Activated CD4-positive, alpha-beta T cell treated with anti-CD3 and anti-CD28 coated beads, Interleukin-2, amount 50 U/mL, for 1 hour (primary cell): ENCODE measurements around the gene NOC4L.

ENCODE experiments used
- DNase-seq: peaks from one replicate; pipeline ENCODE4 v3.0.0-alpha.2; 2020

NOC4L gene

DNA sequence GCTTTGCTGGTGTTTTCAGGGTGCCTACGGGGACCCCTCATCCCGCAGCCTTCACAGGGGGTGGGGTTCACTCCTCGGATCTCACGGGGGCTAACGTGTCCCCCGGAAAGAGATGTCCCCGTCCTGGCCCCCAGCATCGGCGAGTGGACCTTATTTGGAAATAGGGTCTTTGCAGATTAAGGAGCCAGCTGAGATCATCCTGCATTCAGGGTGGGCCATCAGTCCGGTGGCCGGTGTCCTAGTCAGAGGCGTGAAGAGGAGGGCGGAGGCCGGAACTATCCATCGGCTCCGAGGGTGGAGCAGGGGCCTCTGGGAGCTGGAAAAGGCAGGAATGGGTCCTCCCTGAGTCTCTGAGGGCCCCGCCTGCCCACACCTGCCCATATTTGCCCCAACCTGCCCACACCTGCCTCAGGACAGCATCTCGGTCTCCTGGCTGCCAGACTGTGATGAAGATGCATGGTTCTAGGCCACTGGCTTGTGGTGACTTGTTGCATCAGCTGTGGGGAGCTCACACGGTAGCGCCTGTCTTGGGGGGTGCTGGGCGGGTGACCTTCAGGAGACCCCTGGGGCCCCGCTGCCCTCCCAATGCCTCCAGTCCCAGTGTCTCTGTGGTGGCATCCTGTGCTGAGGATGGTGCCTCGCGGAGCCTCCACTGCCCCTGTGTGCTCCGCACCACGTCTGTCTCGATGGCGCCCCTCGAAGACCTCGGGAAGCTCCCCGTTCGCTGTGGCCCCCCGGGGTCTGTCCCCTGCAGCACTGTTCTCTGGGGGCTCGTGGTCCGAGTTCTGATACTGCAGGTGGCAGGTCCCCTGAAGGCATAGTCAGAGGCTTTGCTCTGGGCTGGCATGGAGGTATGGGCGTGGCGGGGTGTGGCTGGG, 14.7 kb downstream of the NOC4L start:
- no peak for DNase-seq

DNA sequence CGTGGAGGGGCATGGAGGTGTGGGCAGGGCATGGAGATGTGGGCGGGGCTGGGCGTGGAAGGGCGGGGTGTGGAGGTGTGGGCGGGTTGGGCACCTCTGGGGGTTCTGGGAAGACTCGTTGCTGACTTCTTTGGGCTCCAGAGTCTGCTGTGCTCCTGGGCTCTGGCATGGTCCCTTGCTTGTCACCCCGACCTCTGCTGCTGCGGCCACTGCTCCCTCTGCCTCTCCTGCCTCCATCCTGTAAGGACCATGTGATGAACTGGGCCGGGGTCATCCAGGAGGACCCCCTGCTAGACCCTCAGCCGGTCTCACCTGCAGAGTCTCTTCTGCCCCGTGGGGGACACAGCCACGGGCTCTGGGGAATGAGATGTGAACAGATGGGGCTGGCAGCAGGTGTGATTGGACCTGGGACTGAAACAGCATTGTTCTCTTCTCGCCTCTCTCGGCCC, 15.3 kb downstream of the NOC4L start:
- no peak for DNase-seq

DNA sequence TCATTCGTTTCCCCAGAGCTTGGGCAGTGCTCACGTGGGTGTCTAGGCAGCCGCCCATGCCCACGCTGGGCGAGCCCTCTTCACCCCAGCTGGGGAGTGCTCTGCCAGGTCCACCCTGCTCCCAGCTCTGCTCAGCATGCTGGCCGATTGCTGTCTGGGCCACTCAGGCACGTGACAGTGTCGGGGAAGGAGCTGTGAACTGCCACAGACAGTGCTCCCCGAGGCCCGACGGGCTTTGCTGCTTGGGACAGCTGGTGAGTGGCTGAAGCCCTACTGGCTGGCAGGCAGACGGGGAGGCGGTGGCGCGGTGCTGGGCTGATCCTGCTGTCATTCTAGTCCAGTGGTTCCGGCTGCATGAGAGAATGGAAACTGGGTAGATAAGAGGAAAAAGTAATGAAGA, 15.8 kb downstream of the NOC4L start:
- DNase-seq, result no peak

DNA sequence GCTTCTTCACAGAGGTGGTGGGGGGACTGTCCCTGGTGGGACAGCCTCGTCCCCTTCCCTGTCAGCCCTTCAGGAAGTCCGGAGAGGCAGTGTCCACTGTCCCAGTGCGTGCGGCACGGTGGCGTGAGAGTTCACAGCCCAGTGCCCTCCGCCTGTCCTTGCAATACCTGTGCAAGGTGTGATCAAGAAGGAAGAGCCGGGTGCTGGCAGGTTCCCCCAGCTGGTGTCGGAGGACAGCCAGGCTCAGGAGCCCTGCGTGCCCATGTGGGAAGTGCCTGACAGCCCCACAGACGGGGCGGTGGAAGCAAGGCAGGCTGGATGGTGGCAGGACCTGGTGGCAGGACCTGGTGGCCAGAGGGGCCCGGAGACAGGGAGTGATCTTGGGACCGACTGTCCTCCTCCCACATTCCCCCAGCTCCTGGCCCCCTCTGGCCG, 16.4 kb downstream of the NOC4L start:
- no peak for DNase-seq

DNA sequence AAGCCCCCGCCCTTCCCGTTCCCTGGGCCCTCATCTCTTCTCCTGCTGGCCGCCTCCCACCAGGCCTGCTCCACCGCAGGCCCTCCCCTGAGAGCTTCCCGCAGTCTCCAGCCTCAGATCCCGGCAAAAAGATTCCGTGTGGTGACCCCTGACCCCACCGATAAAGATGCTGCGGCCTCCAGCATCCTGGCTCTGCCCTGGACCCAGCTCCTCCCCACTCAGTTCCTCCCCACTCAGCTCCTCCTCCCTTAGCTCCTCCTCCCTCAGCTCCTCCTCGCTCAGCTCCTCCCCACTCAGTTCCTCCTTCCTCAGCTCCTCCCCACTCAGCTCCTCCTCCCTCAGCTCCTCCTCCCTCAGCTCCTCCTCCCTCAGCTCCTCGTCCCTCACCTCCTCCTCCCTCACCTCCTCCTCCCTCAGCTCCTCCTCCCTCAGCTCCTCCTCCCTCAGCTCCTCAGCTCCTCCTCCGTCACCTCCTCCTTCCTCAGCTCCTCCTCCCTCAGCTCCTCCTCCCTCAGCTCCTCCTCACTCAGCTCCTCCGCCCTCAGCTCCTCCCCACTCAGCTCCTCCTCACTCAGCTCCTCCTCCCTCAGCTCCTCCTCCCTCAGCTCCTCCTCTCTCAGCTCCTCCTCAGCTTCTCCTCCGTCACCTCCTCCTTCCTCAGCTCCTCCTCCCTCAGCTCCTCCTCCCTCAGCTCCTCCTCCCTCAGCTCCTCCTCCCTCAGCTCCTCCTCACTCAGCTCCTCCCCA, 17.0 kb downstream of the NOC4L start:
- no peak for DNase-seq

DNA sequence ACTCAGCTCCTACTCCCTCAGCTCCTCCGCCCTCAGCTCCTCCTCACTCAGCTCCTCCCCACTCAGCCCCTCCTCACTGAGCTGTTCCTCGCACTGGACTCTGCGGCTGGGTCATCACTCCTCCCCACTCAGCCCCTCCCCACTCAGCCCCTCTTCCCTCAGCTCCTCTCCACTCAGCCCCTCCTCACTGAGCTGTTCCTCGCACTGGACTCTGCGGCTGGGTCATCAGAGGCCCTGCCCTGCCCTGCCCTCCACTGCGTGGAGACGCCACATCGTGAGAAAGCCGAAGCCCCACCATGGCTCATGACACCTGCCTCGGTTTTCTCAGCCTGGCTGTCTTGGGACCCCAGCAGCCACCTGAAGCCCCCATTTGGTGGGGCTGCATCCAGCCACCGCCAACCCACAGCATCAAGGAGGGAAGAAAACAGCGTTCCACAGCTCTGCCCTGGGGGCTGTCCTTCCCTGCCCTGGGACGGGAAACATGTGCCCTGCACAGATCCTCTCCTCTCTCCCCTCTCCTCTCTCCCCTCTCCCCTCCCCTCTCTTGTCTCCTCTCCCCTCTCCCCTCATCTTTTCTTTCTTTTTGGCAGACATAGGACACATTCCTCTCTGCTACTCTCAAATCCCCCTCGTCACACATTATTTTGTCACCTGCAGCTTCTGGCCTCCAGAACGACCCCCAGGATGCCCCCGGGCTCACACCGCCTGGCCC, 17.7 kb downstream of the NOC4L start:
- no peak for DNase-seq

DNA sequence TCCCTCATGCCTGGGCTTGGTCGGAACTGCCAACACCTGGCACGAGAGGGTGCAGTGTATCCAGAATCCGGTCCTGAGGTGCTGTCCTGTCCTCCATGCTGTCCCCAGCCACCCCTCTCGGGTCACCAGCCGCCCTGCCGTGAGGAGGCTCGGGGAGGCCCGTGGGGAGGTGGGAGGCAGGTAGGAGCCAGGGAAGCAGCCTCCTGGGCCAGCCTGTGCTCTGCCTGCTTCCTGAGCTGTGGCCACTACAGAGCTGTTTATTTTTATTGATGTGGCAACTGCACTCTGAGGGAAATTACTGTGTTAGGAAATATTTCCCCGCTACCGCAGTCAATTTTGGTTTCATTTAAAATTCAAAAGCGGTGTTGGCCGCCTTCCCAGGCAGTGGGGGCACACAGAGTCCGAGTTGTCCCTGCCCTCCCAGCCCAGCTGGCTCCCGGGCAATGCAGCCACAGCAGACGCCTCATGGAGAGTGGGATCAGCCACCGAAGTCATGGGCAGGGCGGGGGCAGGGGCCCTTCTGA, 18.3 kb downstream of the NOC4L start:
- DNase-seq, result no peak

DNA sequence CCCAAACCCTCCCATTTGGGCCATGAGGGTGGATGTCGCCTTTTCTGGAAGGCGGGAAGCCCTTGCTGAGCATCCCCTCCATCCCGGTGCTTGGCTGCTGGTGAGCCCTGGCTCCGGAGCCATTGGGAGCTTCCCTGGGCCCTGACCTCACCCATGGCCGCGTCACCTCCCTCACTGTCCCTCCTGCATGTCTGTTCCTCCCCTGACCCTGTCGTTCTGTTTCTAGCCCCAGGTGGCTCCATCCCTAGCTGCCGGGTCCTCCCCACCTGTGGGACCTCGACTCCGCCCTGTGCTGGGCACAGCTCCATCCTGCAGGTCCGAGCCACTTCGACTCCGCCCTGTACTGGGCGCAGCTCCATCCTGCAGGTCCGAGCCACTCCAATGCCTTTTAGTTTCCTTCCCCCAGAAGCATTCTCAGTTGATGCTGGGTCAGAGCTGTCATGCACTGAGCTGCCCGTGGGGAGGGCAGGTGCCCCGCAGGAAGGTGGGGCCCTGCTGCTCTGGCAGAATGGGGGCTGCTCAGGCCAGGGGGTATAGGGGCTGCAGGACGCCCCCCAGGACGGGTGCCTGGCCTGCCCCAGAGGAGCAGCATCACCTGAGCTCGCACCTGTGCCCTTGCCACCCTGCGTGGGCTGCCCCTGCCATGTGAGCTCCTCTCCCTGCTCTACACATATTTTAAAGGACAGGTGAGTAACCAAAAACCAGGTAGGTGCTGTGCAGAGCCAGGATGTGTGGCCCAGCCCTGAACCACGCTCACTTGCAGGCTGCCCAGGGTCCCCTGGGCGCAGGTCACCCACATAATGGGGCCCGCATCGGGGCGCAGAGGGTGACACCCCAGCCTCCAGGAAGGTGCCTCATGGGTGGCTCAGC, 19.0 kb downstream of the NOC4L start:
- DNase-seq, result no peak

DNA sequence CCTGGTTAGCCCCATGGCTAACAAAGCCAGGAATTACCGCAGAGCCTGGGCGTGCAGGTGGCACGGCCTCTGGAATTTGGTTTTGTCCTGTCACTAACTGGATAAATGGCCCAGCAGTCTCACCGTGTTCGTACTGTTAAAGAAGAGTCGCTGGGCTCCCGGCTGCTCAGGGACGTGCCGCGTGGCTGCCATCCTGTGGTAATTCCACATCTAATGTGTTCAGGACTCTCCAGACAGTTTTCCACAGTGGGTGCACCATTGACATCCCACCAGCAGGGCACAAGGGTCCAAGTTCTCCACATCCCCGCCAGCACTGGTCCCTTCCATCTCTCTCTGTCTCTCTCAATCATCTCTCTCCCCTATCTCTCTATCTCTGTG, 19.6 kb downstream of the NOC4L start:
- DNase-seq, result no peak

DNA sequence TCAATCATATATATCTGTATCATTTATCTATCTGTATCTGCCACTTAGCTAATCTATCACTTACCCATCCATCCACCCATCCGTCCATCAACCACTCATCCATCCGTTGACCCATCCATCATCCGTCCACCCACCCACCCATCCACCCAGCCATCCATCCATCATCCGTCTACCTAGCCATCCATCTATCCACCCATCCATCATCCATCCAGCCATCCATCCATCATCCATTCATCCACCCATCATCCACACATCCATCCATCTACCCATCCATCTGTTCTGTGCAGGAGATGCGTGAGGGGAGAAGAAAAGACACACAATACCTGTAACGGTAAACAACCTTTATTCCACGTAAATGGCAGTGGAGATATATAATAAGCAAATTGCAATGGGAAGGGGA, 20.2 kb downstream of the NOC4L start:
- no peak for DNase-seq

DNA sequence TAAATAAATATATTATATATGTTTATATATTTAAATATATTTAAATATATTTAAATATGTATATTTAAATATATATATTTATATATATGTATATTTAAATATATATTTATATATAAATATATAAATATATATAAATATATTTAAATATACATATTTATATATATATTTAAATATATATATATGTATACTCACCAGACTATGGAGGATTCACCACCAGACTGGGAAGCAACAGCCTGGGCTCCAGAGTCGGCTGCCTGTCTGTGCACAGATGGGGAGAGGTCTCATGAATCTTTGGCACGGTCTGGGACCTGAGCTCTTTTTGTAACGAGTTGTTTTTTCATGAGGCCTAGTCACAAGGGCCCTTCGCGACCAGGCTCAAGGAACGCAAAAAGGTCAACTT, 21.3 kb downstream of the NOC4L start:
- no peak for DNase-seq

DNA sequence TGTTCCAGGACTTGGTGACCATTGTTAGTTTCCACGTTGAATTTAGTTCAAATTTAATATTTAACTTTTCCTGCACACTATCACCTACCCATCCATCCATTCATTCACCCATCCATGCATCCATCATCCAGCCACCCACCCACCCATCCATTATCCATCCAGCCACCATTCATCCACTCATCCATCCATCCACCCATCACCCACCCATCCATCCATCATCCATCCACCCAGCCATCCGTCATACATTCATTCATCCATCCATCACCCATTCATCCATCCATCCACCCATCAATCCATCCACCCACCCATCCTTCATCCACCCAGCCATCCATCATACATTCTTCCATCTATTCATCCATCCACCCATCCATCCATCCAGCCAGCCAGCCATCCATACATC, 21.8 kb downstream of the NOC4L start:
- no peak for DNase-seq

DNA sequence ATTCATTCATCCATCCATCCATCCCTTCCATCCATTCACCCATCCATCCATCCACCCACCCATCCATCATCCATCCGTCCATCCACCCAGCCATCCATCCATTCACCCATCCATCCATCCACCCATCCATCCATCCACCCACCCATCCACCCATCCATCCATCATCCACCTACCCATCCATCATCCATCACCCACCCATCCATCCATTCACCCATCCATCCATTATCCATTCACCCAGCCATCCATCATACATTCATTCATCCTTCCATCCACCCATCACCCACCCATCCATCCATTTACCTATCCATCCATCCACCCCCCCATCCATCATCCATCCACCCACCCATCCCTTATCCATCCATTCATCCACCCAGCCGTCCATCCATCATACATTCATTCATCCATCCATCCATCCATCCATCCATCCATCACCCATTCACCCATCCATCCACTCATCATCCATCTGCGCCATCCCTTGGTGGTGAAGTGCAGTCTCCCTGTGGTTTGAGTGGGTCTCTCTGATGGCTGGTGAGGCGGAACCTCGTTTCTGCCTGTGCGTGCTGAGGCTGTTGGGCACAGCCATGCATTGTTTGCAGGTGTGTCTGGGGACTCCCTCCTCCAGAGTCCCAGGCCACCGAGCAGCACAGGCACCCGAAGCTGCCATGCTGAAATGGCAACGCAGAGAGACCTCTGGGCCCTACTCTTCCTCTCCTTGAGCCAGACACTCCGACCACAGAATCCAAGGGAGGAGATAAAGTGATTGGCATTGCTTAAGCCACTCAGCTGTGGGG, 22.7 kb downstream of the NOC4L start:
- no peak for DNase-seq

DNA sequence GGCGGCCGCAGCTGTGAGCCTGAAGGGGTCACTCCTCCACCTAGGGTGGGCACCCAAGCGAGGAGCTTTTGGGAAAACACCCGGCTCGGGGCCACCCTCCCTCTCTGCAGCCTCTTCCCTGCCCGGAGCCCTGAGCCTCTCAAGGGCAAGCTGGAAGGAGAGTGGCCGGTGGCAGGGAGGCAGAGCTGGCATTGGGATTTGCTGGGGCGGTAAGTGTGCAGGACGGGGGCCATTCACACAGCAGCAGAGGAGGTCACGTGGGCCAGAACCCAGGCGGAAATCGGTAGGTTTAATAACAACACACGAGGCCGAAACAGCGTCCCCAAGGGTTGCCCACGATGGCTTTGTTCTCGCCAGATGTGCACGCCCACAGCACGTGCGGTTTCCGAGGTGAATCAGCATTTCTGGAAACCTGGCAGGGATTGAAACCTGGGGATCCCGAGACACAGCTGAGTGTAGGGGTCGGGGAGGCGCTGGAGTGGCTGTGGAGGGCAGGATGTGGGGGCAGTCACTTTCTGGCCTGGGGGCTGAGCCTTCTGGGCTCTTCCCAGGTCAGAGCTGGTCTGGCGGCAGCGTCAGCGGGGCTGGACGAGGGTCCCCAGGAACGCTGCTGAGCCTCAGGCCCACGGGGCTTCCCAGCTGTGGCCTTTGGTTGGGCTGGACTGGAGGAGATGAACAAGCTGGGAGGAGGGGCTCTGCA, 23.5 kb downstream of the NOC4L start:
- DNase-seq, result no peak

DNA sequence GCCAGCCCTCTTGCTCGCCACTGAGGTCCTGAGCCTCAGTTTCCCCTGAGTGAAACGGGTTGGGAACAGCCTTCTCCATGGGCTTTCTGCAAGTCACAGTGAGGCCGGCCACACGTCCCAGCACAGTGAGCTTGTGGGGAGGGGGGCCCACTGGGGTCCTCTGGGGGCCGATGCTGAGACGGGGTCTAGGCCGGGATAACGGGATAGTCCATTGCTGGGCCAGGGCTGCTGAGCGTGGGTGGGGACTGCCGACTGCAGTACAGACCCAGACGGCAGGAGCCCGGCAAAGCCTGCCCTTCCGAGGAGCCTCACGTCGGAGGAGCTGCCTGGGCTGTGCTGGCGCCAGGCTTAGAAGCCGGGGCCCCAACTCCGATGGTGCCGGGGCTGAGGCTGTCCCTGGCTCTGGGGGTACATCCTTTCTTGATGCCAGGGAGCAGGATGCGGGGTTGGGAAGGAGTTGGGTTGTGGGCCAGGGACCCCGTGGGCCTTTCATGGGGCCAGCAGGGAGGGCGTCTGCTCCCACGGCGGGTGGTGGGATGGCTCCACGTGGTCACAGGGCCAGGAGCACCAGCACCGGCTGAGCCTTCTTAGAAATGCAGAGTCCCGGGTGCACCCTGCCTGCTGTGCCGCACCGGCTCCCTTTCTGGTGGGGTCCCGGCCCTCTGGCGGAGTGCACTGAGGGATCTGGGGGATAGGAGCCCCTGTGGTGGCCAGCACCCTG, 24.2 kb downstream of the NOC4L start:
- no peak for DNase-seq

DNA sequence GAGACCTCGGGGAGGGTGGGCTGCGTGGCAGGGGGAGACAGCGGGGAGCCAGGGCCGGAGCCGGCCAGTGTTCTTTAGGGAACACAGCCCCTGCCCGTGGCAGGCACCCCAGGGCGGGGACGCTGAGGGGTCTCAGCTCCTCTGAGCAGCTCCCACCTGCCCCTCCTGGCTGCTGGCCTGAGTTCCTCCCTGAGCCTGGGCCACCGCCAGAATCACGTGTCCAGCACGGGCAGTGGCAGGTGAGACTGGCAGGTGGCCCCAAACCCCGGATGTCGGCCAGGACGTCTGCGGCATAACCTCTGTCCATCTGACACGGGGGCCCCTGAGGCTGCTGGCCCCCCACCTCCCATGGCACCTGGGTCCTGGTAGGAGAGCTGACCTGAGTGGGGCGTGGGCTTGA, 25.1 kb downstream of the NOC4L start:
- DNase-seq, result no peak

DNA sequence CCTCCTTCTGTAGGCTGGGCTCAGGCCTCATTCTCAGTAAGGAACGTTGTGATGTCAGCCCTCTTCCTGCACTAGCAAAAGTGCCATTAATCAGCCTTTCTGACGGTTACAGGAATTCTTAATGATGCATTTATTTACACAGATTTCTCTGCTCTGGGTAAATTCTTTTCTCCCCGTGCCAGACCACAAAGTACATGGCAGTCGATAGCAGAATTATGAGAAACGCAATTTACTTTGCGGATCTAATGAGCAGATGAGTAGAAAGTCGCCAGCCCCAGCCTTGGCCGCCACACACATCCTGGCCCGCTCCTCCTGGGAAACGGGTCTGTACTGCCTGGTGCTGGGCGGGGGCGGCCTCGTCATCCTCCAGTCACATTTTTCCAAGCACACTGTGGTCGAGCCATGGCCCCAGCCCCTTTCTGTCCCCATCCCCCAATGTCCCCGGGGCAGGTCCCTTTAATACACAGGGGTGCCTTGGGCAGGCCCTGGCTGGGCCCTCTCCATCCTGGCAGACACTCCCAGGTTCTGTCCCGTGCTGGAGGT, 25.9 kb downstream of the NOC4L start:
- no peak for DNase-seq

DNA sequence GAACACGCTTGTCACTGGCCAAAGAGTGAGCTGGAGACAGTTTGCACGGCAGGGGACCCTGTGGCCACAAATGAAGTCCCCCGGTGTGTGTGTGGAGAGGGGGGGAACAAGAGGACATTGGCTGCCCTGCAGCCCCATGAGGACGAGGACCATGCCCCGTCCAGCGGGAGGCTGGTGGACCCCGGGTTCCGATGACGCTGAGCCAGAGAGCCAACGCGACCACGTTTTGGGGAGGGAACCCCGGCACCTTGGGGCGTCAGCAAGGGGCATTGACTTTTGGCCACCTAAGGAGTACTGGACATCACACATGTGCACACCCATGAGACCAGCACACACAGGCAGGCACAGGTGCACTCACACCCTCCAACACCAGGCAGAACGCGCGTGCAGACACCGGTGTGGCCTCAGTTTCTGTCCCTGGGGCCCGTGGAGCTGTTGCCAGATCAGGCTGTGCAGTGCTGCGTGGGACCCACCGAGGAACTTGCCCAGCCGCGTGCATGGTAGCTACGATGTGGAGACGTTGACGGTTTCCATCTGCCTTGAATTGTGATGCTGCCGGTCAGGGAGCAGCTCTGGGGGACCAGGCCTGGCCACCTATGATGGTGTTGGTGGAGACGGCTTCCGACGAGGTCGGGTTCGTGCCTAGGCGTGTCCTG, 26.5 kb downstream of the NOC4L start:
- no peak for DNase-seq

DNA sequence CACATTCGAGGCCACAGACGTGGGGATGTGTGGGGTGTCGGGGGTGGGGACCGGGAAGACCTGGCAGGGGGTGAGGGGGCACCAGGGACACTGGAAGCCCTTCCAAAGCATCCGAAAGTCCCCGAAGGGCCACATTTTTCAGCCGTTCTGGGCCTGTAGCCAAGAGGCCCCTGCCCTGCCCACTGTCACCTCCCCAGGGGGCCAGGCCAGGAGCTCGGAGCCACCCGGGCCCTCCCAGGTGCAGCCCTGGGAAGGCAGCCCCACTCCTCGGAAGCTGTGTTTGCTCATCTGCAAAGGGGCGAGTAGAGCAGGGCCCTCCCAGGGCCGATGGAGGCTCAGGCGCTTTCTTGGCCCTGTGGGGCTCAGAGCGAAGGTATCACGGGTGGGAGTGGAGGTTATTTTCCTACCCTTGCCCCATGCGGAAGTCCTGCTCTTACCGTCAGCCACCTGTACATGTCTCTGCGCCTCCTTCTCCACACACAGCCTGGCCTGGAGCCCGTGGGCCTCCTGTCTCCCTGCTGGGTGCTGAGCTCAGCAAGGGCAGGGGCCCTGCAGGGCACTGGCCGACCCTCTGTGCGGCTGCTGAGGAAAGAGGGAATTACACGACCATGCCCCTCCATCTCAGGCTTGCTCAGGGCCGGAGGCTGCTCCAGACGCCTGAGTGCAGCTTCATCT, 27.2 kb downstream of the NOC4L start:
- DNase-seq, result no peak
